Endothelial cell of umbilical vein (primary cell): ENCODE measurements around the gene OTOGL.

Experiments used
- EZH2 ChIP-seq: IDR thresholded peaks from 2 replicates; pipeline ENCODE4 v1.6.1; 2012; ENCODE audit warnings: borderline replicate concordance, low read depth, mild to moderate bottlenecking, moderate library complexity, low read length, inconsistent platforms; ENCODE audit not compliant: severe bottlenecking
- FOS ChIP-seq: IDR thresholded peaks from 2 replicates; pipeline ENCODE4 v1.6.1; 2011; ENCODE audit warnings: mild to moderate bottlenecking, low read length, moderate library complexity, borderline replicate concordance; ENCODE audit not compliant: insufficient read depth
- GATA2 ChIP-seq: IDR thresholded peaks from 2 replicates; pipeline ENCODE4 v1.7.0; 2011; ENCODE audit warnings: low read depth, mild to moderate bottlenecking, moderate library complexity, mixed read lengths, low read length; ENCODE audit not compliant: insufficient read length, insufficient read depth
- JUN ChIP-seq: IDR thresholded peaks from 2 replicates; pipeline ENCODE4 v1.6.1; 2011; ENCODE audit warnings: borderline replicate concordance, low read depth; ENCODE audit not compliant: insufficient read length, insufficient read depth
- MYC ChIP-seq: IDR thresholded peaks from one replicate; pipeline ENCODE4 v1.6.1; 2011; ENCODE audit warnings: mild to moderate bottlenecking, low read depth, low read length
- POLR2A ChIP-seq: IDR thresholded peaks from 2 replicates; pipeline ENCODE4 v1.6.1; 2012; ENCODE audit warnings: low read depth, mild to moderate bottlenecking, control low read depth, low read length
- POLR2AphosphoS5 ChIP-seq: IDR thresholded peaks from 2 replicates; pipeline ENCODE4 v1.6.1; 2012; ENCODE audit warnings: low read depth, mild to moderate bottlenecking, control low read depth, low read length, moderate library complexity; ENCODE audit not compliant: insufficient read depth
- TF ChIP-seq, protein P1 (sequence below), 2 donors: IDR thresholded peaks; 1 replicate in 1 of 2; 2 replicates in 1 of 2; pipeline ENCODE4 v1.5.1; 2011; ENCODE audit warnings: low read length in 2 of 2, mild to moderate bottlenecking in 2 of 2, moderate library complexity in 2 of 2, control low read depth in 1 of 2, inconsistent platforms in 1 of 2, low read depth in 1 of 2; ENCODE audit not compliant: insufficient read depth in 1 of 2; ENCODE audit errors: extremely low read depth in 1 of 2
- TF ChIP-seq, protein P2 (sequence below): IDR thresholded peaks from 2 replicates; pipeline ENCODE4 v1.6.1; 2011; ENCODE audit not compliant: insufficient read depth, insufficient read length

DNA sequence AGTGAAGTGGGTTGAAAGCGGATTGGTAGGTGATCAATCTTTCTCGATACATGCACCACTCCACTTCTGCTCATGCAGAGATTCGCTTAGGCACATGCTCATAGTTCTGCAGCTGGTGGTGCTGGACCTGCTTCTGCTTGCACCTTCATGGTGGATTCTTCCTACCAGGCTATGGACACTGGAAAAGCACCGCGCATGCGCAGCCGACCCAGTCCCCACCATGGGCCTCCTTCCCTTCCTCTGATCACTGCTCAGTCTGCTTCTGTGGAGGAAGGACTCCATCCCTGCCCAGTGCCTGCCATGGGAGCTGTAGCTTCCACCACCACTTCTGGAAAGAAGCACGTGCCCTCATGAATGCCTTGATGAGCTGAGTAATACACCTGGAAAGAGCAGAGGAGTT, 282.9 kb downstream of the OTOGL start:
- TF ChIP-seq POLR2AphosphoS5 (no peak), EZH2 (no peak), MYC (no peak), JUN (no peak), POLR2A (no peak), GATA2 (no peak), FOS (no peak)
- TF ChIP-seq, protein P1, sequence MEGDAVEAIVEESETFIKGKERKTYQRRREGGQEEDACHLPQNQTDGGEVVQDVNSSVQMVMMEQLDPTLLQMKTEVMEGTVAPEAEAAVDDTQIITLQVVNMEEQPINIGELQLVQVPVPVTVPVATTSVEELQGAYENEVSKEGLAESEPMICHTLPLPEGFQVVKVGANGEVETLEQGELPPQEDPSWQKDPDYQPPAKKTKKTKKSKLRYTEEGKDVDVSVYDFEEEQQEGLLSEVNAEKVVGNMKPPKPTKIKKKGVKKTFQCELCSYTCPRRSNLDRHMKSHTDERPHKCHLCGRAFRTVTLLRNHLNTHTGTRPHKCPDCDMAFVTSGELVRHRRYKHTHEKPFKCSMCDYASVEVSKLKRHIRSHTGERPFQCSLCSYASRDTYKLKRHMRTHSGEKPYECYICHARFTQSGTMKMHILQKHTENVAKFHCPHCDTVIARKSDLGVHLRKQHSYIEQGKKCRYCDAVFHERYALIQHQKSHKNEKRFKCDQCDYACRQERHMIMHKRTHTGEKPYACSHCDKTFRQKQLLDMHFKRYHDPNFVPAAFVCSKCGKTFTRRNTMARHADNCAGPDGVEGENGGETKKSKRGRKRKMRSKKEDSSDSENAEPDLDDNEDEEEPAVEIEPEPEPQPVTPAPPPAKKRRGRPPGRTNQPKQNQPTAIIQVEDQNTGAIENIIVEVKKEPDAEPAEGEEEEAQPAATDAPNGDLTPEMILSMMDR (IDR thresholded peaks at IDR 0.05; ENCODE audit: extremely low read depth in 1 of 2, insufficient read depth in 1 of 2, low read depth in 1 of 2, low read length in 2 of 2) = no peak
- TF ChIP-seq, protein P2, sequence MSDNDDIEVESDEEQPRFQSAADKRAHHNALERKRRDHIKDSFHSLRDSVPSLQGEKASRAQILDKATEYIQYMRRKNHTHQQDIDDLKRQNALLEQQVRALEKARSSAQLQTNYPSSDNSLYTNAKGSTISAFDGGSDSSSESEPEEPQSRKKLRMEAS = no peak
